ENCODE measurements around the gene SLC25A19. TPM values are rescaled to one million over a fixed set of nuclear protein-coding genes. Genes with fewer than 3 reads are reported as not detected.
A peak's percentile ranks its signal among the peaks of the same experiment; 100 is the strongest.

SLC25A19 gene
- total and polyA plus RNA-seq, 9 of the 15 experiments (the other 6 are each of a cell fraction or from before 2014, with no cell fraction given), result 33.4 to 76.6 (median 55.3) TPM

DNA sequence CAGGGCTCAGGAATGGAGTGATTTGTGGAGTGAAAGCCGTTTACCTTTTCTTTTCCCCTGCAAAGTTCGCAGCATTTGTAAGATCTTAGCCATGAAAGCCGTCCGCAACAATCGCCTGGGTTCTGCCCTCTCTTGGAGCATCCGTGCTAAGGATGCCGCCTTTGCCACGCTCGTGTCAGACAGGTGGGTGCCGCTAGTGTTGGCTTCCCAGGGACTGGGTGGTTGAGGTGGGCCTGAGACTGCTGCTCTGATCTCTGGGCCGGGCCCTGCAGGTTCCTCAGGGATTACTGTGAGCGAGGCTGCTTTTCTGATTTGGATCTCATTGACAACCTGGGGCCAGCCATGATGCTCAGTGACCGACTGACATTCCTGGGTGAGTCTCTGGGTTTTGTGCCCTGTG lies 56.4 kb downstream of the SLC25A19 start:
- Histone ChIP-seq H3K4me3 (no peak overlapping the region), H3K9ac (ENCODE audit: insufficient read depth in 1 of 2, low read depth in 2 of 2, low read length in 2 of 2) (no peak overlapping the region), H4K20me1 (replicated peaks; ENCODE audit: control insufficient read depth, insufficient read depth, low read length) (no peaks in the 10 kb centered on the region), H3K4me1 (replicated peaks in 1 of 2; ENCODE audit: control insufficient read depth in 2 of 2, insufficient read depth in 2 of 2, low read length in 2 of 2) (peaks cover 0 to 3% of the 10 kb centered on the region in 2 experiments; a peak in 1 of 5 replicates), H3K9me3 (replicated peaks; ENCODE audit: control insufficient read depth, insufficient read depth, low read depth, low read length) (no peaks in the 10 kb centered on the region), H2AFZ (ENCODE audit: low read depth, low read length) (no peak overlapping the region), H3K36me3 (ENCODE audit: control insufficient read depth, insufficient read depth, low read length) (peaks cover 85% of the 10 kb centered on the region), H3K4me2 (ENCODE audit: insufficient read depth, low read length) (no peak overlapping the region), H3K27me3 (ENCODE audit: control insufficient read depth in 2 of 2, insufficient read depth in 2 of 2, low read length in 2 of 2) (no peaks in the 10 kb centered on the region), H3K27ac (ENCODE audit: extremely low read depth, low read depth, low read length) (no peak overlapping the region), H3K79me2 (ENCODE audit: control insufficient read depth, insufficient read depth, low read length) (no peaks in the 10 kb centered on the region), H3K9me1 (ENCODE audit: control insufficient read depth, insufficient read depth, low read length) (no peaks in the 10 kb centered on the region)
- ATAC-seq, result no peak
- ChIA-PET POLR2A (interaction anchor here (0.7 to 4.5 kb wide), 4 partner anchors 12 to 89 kb away, joined by 3 to 25 read pairs (median 6); partner anchors contain the start of genes GGA3 and MRPS7), CTCF (ENCODE audit: low intra/inter-chr PET ratio) (interaction anchor here (0.6 kb wide), 1 partner anchor 554 kb away, joined by 4 read pairs; no protein-coding TSS in a partner anchor)
- TF ChIP-seq MCM5 (IDR thresholded peaks at IDR 0.05; ENCODE audit: low read depth), result no peak
- TF ChIP-seq POLR2G (IDR thresholded peaks at IDR 0.05; ENCODE audit: low read depth, low read length), result peak; percentile 48; the same call in 1 of the 2 replicates
- no peak for TF ChIP-seq ZNF584 (CRISPR knock-in tag; IDR thresholded peaks at IDR 0.05; ENCODE audit: low read depth)
- TF ChIP-seq, protein P1, sequence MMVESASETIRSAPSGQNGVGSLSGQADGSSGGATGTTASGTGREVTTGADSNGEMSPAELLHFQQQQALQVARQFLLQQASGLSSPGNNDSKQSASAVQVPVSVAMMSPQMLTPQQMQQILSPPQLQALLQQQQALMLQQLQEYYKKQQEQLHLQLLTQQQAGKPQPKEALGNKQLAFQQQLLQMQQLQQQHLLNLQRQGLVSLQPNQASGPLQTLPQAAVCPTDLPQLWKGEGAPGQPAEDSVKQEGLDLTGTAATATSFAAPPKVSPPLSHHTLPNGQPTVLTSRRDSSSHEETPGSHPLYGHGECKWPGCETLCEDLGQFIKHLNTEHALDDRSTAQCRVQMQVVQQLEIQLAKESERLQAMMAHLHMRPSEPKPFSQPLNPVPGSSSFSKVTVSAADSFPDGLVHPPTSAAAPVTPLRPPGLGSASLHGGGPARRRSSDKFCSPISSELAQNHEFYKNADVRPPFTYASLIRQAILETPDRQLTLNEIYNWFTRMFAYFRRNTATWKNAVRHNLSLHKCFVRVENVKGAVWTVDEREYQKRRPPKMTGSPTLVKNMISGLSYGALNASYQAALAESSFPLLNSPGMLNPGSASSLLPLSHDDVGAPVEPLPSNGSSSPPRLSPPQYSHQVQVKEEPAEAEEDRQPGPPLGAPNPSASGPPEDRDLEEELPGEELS (CRISPR knock-in tag; IDR thresholded peaks at IDR 0.05; ENCODE audit: borderline replicate concordance), result no peak
- no peak for TF ChIP-seq HNRNPLL (IDR thresholded peaks at IDR 0.05; ENCODE audit: low read depth, low read length, poor library complexity, severe bottlenecking)
- no peak for FAIRE-seq
- intact Hi-C loops (cut with micrococcal nuclease), result no loop called here
- WGBS (ENCODE audit: insufficient coverage, low coverage, missing lambda C conversion rate), result 98% methylated on average over 11 of the region's 13 CpGs
- in situ Hi-C loops (cut with MboI), result no loop called here
- no TSS peak for BruUV-seq (replicated peaks)
- DNase-seq (ENCODE audit: extremely low read depth in 1 of 4, low spot score in 3 of 4), result no peak
